Activated CD8-positive, alpha-beta memory T cell treated with anti-CD3 and anti-CD28 coated beads, Interleukin-2, amount 50 U/mL, for 48 hours (primary cell): ENCODE measurements around the gene JMJD1C.

Source experiments
- DNase-seq: peaks from one replicate; pipeline ENCODE4 v3.0.0-alpha.2; 2020

The JMJD1C gene

DNA sequence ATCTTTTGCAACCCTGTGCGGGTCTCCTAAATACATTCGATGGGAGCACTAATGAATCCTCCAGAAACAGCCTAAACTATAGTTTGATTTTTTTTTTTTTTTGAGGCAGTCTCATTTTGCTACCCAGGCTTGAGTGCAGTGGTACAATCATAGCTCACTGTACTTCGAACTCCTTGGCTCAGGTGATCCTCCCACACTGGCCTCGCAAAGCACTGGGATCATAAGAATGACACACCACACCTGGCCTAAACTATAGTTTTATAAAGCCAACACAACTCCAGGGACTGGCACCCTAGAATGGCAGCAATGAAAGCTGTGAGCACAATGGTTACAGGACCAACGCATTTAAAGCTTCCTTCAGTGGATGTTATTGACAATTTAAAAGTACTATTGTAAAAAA, 14.5 kb upstream of the JMJD1C start:
- DNase-seq, result no peak

DNA sequence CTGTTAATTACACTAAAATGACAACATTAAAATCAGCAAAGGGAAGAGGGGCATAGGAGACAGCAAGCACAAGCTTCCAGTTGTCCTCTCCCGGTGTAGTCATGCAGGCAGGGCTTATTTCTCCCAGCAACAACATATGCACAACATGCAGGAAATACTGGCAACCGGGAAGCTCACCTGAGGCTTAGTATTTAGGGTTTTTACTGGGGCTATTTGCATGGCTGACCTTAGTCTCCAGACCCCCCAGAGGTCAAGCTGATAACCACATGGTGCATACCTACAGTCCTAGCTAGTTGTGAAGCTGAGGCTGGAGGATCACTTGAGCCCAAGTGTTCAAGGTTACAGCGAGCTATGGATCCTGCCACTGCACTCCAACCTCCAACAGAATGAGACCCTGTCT, 12.8 kb upstream of the JMJD1C start:
- DNase-seq, result no peak

DNA sequence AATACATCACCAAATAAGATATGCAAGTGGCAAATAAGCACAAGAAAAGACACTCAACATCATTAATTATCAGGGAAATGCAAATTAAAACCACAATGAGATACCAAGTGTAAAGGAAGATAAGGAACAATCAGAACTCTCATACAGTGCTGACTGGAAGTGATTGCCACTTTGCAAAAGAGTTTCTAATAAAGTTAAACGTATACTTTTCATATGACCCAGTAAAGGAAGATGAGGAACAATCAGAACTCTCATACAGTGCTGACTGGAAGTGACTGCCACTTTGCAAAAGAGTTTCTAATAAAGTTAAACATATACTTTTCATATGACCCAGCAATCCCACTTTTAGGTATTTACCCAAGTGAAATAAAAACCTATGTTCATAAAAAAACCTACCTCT, 12.2 kb upstream of the JMJD1C start:
- DNase-seq, result no peak

DNA sequence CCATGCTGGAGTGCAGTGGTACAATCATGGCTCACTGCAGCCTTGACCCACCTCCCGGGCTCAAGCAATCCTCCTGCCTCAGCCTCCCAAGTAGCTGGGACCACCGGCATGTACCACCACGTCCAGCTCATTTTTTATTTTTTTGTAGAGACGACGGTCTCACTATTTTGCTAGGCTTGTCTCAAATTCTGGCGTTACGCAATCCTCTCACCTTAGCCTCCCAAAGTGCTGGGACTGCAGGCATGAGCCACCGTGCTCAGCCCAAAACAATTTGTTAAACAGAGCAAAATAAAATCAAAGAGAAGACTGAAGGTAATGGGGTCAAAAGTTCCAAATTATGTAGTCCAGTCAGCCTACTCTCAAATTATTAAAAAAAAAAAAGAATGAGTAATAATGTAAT, 8.7 kb upstream of the JMJD1C start:
- DNase-seq, result no peak

DNA sequence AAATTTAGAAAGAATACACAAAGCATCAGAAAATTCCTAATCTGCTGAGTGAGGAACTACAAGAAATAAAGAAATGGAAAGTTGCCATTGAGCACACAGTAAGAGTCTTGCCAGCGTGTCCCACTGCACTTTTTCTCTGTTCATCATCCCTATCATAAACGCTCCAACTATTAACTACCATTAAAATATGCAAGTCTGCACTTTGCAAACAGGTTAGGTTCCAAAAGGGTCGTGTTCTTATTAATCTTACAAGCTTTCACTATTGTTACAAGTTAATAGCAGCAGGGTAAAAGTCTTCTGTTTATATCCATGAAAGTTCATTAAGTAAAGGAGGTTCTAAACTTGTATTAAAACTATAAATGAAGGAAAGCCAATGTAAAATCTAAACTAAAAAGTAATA, 5.2 kb upstream of the JMJD1C start:
- DNase-seq, result no peak

DNA sequence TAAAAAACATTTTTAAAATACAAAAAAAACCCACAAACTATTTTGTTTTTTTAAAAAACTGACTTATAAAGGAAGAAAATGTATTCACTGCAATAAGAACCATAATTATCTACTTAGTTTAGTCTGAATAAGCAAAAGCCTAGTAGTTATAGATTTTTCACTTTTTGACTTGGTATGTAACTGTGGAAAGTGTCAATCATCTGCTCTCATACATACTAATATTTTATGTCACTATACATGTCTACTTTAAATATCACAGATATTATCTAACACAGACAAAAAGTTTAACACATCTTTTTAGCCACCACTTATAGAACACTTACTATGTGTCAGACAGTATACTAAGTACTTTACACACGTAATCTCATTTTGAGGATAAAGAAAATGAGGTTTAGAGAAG, 3.2 kb upstream of the JMJD1C start:
- DNase-seq, result no peak

DNA sequence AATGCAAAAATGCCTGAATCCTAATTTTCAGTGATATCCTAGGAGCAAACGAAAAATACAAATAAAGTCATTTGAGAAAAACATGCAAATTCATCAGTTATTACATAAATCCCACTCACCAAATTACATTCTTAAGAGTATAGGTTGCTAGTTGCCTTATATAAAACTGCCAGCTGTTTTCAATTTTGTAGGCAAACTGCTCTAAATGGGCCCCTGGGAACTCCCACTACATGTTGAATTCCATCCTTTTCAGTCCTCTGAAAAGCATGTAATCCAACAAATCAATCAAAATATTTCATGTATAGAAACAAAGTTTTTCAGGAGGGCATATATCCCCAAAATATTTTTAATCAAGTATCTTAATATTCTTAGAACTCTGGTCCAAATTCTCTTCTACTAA, 2.1 kb upstream of the JMJD1C start:
- no peak for DNase-seq

DNA sequence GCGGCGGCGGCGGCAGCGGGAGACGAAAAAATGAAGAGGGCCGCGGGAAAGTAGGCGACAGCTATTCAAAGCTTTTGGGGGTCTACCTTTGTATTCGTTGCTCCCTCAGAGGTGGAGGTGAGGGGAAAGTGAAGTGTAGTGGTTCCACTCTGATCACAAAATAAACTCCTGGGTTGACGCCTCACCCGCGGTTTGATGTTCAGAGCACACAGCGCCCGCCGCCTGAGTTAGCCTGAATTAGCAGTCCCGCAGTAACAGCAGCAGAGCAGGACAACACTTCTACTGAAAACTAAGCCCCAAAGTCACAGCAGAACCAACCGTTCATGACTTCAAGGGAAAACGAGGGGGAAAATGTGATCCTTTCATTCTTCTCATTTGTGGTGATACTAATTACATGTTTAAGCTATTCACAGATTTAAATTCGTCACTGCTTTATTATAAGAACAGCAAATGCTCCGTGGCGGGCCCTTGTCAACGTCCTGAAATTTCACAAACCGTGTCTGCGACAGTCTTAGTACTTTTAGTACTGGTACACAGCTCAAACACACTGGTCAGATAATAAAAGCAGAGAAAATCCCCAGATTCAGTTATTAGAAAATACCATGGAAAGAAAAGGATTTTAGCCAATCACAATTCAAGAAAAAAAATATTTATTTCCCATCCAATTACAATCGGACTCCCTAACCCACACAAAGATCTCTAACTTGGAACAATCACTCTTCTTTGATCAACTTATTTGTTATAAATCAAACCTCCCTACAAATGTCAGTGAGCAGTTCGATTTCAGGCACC, 563 bp upstream of the JMJD1C start:
- DNase-seq, result peak; percentile 67

DNA sequence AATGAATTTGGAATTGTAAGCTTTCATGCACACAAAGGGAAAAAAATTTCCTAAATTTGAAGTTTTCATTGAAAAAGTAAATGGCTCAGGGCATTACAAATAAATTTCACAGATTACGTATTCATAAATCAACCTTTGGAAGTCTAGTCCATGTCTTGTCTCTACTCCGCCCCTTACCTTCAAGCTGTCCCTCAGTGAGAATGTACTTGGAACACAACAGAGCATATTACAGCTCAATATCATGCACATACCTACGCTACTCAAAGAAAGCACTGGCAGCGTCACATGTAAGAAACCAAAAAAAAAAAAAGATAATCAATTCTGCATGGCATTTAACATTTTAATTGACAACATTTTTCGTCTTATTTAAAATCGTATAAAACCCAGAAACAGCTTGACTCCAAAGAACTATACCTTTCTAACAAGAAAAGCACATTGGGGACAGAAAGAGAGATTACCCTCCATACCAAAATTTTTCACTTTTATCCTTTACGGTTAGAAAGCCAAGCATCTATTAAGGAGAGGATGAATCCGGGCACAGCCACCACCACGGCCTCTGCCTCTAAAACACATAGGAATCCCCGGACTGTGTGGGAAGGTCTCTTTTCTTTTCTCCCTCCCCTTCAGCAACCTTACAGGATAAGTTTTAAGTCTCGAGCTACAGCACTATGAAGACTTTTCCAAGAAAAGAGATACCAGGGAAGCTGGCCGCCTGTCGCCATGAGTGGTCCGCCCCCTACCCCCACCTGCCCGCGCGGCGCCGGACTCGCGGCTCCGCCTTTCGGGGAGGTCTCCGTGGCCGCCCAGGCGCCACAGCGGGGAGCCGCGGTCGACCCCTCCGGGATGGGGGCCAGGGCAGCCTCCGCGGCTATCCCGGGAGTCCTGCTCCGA, 1.1 kb downstream of the JMJD1C start:
- DNase-seq, result no peak

DNA sequence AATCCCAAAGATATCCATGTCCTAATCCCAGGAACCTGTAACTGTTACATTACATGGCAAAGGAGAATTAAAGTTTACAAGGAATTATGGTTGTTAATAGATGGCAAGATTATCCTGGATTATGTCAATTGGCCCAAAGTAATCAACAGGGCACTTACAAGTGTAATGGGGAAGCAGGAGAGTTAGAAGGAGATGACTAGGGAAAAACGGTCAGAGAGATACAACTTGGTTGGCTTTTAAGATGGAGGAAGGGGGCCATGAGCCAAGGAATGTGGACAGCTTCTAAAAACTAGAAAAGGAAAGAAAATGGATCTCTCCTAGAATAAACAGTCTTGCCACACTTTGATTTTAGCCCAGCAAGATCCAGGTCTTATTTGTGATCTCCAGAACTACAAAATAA, 3.3 kb downstream of the JMJD1C start:
- DNase-seq, result no peak

DNA sequence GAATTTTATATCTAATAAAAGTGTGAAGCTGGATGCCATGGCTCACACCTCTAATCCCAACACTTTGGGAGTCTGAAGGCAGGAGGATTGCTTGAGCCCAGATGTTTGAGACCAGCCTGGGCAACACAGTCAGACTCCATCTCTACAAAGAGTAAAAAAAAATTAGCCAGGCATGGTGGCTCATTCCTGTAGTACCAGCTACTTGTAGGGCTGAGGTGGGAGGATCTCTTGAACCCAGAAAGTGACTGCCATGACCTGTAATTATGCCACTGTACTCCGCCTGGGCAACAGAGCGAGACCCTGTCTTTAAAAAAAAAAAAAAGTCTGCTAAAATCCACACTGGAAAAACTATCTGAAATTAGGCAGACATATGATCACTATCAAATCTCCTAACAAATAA, 7.6 kb downstream of the JMJD1C start:
- DNase-seq, result no peak

DNA sequence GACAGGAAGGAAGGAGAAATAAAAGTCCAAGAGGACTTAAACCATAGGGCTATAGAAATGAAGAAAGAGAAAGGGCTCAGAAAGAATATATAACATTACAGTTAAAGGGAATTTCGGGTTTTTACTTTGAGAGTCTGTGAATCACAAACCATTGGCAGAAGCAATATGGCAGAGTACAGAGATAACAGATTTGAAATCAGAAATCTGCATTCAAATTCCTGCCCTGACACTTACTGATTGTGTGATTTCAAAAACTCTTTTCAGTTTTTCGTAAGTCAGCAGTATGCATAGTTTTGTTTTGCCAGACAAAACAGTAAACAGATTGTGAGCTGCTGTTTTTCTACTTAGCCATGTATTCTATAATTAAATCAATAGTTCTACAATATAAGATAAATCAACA, 8.2 kb downstream of the JMJD1C start:
- no peak for DNase-seq

DNA sequence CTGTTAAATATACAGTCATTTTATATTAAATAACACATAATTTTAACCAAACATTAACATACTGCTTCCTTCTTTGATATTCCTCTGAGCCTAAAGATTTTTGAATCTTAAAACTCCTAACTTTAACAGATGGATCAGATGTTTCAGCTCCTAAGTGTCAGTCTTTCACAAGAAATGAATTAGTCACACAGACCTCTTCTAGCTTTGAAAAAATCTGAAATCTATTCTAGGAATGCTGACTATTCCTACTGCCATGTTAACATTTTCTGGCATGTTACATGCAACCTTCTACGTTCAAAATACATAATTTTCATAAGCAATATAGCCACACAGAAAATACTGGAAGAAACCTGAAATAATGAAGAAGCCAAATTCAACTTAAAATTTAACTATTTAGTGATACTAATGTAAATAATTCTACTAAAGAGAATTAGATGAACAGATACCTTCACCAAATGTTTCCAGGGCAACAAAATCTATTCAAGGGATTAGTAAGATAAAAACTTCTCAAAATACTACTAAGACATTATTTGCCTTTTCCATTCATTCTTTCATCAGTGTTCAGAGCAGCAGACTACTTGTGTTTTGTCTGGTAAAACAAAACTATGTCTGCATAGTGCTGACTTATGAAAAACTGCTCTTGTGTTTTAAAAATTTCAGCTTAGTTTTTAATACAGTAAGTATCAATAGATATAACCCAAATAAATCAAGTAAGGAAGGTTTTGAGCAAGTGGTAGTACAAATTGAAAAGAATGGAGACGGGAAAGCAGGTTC, 9.2 kb downstream of the JMJD1C start:
- no peak for DNase-seq

DNA sequence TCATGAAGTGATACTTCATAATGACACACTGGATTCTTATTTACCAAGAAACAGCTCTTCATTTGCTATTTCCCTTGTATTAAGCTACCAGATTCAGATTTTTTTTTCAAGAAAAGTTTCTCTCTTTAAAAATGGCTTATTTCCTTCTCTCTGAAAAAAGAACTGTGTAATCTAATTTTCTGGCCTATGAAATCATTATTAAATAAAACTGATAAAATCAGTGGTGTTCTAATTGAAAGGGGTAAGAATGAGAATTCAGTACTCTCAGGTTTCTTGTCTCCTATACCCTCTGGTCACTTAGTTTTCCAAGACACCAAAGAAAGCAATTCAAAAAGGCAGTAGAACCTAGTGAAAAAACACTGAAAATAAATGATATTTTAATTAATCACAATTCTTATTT, 10.3 kb downstream of the JMJD1C start:
- DNase-seq, result no peak

DNA sequence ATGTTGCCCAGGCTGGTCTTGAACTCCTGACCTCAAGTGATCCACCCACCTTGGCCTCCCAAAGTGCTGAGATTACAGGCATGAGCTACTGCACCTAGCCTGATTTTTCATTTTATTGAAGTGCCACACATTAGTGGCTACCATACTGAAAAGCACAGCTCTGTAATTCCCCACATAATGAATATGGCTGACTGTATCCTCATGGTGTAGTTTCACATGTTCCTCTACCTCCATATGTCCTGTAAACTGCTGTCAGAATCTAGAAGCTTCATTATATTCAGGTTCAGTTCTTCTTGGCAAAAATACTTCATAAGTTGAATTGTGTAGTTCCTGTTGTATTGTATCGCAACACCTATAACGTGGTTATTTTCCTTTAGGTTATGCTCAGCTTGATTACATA, 11.1 kb downstream of the JMJD1C start:
- no peak for DNase-seq

DNA sequence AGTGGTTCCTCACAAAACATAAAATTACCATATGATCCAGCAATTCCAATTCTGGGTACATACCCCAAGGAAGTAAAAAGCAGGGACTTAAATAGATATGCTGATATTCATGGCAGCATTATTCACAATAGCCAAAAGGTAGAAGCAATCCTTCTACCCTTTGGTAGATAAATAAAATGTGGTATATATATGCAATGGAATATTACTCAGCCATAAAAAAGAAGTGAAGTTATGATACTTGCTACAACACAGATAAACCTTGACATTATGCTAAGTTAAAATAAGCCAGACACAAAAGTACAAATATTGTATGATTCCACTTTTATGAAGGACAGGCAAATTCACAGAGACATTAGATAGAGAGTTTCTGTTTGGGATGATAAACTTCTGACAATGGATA, 13.3 kb downstream of the JMJD1C start:
- DNase-seq, result no peak

DNA sequence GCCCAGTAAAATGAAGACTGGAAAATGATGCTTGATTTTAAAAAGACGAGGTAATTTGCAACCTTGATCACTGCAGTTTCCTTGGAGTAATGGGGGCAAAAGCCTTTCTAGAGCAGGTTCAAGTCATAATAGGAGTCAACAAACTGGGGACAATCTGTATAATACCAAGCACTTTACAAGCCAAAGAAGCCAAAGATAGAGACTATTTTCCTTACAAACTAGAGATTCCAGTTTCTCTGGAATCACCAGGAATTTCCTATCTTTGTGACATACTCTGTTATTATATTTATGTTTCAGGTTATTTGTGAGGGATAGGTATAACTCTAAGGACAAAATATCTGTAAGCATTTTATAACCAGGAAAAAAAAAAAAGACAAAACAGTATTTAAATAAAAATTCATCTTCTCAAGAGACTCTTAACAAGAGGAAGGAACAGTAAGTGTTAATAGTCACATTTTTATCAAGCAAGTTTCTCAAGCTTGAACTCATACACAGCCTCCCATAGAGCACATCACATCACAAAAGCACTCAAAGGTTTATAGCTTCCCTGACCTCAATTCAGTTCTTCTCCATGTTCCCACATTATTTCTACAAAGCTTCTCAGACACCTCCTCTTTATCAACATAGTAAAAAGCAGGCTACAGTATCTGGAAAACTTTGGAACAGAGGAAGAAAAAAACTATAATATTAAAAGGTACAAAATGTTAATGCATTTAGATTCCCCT, 18.9 kb downstream of the JMJD1C start:
- DNase-seq, result no peak

DNA sequence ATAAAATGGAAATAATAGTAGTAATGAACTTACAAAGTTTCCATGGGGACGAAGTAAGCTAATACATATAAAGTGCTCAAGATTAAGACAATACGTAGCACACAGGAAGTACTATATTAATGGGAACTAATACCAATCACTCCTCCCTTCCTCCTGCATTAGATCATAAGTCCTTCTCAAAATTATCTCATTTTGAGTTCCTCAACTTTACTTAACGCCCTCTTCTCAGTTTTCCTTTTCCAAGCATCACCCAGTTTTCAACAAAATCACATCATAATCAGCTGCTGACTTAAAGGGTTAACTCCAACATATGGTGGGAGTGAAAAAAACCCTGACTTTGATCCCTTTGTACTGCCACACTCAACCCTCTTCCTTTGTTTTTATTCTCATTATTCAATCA, 24.4 kb downstream of the JMJD1C start:
- DNase-seq, result no peak

DNA sequence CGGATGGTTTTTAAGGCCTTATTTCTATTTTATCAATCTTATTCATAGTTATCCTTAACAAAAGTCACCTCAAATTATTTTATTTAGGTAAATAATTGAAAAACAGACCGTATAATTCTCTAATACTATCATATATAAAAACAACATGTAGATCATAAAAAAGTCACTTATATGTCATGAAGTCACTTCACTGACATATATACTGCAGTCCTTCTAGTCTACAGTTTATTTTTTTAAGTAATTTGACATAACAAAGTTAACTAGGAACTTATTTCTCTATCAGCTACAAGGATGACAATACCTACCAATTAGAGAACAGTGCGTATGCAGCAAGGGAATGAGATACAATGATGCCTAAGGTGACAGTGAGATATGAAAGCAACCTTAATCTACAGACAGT, 26.2 kb downstream of the JMJD1C start:
- no peak for DNase-seq

DNA sequence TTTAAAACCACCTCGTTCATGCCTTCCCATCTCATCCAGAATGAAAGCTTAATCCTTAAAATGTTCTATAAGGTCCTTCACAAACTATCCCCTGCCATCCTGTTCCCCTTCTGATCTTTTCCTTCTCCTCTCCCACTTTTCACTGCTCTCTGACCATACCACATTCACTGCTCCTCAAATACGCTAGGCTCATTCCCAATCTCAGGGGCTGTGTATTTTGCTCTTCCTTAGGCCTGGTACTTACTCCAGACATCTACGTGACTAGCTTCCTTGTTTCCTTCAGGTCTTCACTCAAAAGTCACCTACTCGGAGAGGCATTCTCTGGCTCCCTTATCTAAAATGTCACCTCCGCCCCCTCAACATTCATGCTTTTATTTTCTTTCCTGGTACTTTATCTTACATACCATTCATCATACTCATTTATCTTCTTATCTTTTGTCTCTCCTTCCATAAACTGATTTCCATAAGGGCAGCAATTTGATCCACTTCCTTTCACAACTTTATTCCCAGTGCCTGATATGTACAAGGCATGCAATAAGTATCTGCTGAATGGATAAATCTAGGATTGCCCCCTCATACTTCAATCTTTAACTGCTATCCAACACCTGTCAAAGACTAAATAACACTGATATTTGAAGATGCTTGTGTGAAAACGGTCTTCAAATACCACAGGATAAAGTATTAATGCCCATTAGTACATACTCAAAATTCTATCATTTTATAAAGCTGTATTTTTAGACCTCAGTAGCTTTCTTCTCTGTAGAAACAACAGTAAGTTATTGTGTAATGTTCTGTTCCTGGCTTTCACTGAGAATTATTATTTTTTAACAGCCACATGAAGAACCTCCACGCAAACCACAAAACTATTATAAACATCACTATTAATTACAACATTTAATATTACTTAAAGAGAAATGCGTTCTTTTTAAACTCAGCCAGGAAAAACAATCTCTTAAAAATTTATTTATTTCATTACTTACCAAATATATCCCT, 27.0 kb downstream of the JMJD1C start:
- DNase-seq, result no peak

DNA sequence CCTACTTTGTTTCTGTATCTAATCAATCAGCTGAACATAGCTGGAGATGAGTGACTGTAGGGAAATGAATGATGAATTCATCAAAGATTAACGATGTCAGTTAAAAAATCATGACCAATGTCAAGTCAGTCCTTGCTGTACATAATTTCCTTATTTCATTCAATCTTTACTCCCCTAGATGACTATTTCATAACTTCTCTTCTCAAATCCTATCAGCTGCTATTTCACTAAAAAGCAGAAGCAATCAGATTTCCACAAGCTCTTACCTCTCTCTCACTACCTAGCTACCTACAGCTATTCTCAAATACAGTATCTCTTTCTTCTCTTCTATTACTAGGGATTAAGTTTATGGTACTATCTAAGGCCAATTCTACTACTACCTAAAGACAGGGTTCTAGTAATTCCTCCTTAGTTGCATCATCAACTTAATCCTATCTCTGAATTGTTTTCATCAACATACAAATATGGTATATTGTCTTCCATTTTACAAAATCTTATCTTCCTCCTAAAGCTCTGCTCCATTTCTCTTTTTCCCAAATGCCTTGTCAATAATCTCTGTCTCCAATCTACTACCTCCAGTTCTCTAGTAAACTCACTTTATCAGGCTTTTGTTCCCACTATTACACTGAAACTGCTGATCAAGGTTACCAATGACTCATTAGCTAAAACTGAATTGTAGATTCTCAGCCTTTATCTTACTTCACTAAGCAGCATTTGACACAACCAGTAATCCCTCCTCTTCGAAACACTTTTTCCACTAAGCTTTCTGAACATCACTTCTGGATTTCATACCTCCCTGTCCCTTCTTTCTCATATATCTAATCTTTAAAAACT, 28.4 kb downstream of the JMJD1C start:
- no peak for DNase-seq
